Measurements from ENCODE around the gene GPR137B.

The GPR137B gene

GRCh38 chr1:236167578-236167977 lies 25.2 kb downstream of the GPR137B start:
- no peak overlapping the region for H3K4me3 ChIP-seq (ENCODE audit: insufficient read depth, low read depth, low read length, poor library complexity, severe bottlenecking)
- no peak overlapping the region for H3K27ac ChIP-seq (ENCODE audit: insufficient read depth, low read length, poor library complexity, severe bottlenecking)
- no peaks in the 10 kb centered on the region for H3K36me3 ChIP-seq (ENCODE audit: control insufficient read depth, insufficient read depth, low read length)
- no peaks in the 10 kb centered on the region for H3K27me3 ChIP-seq (replicated peaks; ENCODE audit: control insufficient read depth, insufficient read depth, low read length, poor library complexity, severe bottlenecking)
- no peak for DNase-seq
- H3K9me3 ChIP-seq (ENCODE audit: control insufficient read depth, low read length) = no peaks in the 10 kb centered on the region
- no peaks in the 10 kb centered on the region for H3K4me1 ChIP-seq (ENCODE audit: control insufficient read depth, insufficient read depth, low read length, poor library complexity, severe bottlenecking)

- DNase-seq = no peak
- H3K27ac ChIP-seq (ENCODE audit: insufficient read depth, low read length, poor library complexity, severe bottlenecking) = no peak overlapping the region
Observed at GRCh38 chr1:236168716-236169429, 26.5 kb downstream of the GPR137B start.

DNA sequence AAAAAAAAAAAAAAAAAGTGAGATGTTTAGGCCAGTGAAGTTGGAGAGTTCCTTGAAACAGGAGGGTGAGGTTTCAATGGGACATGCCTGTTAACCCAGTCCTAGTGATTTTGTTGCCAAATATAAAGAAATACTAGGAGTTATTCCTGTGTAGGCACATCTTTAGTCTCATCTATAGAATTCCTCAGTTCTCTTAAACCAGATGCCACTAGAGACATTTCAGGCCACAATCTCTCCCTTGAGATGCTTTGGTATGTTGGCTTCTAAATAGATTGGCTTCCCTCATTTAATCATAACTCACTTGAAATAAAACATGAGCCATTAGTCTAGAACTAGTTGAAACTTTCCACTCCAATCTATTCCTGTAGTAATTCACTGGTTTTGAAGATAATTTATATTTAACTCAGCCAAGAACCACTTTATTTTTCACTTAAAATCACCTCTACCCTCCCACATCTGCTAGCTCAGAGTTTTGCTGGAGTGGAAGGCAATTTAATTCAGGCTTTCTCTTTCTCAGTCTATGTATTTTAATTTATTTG lies 29.8 kb downstream of the GPR137B start:
- no peak overlapping the region for H3K27ac ChIP-seq (ENCODE audit: insufficient read depth, low read length, poor library complexity, severe bottlenecking)
- H3K36me3 ChIP-seq (ENCODE audit: control insufficient read depth, insufficient read depth, low read length) = no peaks in the 10 kb centered on the region
- H3K9me3 ChIP-seq (ENCODE audit: control insufficient read depth, low read length) = no peaks in the 10 kb centered on the region
- no peak for DNase-seq
- no peak overlapping the region for H3K4me3 ChIP-seq (ENCODE audit: insufficient read depth, low read depth, low read length, poor library complexity, severe bottlenecking)
- no peaks in the 10 kb centered on the region for H3K27me3 ChIP-seq (replicated peaks; ENCODE audit: control insufficient read depth, insufficient read depth, low read length, poor library complexity, severe bottlenecking)
- no peaks in the 10 kb centered on the region for H3K4me1 ChIP-seq (ENCODE audit: control insufficient read depth, insufficient read depth, low read length, poor library complexity, severe bottlenecking)

More at GRCh38 chr1:236168716-236169429, 26.5 kb downstream of the GPR137B start:
- Histone ChIP-seq H3K36me3 (ENCODE audit: control insufficient read depth, insufficient read depth, low read length) (no peaks in the 10 kb centered on the region), H3K27me3 (replicated peaks; ENCODE audit: control insufficient read depth, insufficient read depth, low read length, poor library complexity, severe bottlenecking) (no peaks in the 10 kb centered on the region), H3K4me3 (ENCODE audit: insufficient read depth, low read depth, low read length, poor library complexity, severe bottlenecking) (no peak overlapping the region), H3K4me1 (ENCODE audit: control insufficient read depth, insufficient read depth, low read length, poor library complexity, severe bottlenecking) (no peaks in the 10 kb centered on the region), H3K9me3 (ENCODE audit: control insufficient read depth, low read length) (no peaks in the 10 kb centered on the region)

DNA sequence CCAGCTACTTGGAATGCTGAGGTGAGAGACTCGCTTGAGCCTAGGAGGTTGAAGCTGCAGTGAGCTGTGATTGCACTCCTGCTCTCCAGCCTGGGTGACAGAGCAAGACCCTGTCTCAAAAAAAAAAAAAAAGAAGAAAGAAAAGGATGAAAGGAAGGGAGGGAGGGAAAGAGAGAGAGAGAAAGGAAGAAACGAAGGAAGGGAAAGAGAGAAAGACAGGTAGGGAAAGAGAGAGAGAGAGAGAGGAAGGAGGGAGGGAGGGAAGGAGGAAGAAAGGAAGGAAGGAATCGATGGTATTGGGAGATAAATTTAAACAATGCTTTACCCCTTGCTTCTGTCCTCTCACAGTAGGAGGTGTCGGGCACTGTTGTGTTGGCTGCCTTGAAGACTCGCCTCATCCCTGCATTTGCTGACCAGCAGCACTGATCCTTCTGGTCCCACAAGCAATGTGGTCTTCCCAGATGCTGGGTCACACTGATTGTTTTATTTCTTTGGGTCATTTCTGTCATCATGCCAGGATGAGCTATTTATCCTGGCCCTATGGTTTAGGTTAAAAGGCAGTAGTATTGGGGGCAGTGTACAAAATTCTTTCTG lies 30.9 kb downstream of the GPR137B start:
- no peak overlapping the region for H3K27ac ChIP-seq (ENCODE audit: insufficient read depth, low read length, poor library complexity, severe bottlenecking)
- H3K9me3 ChIP-seq (ENCODE audit: control insufficient read depth, low read length) = no peaks in the 10 kb centered on the region
- no peaks in the 10 kb centered on the region for H3K36me3 ChIP-seq (ENCODE audit: control insufficient read depth, insufficient read depth, low read length)
- no peaks in the 10 kb centered on the region for H3K4me1 ChIP-seq (ENCODE audit: control insufficient read depth, insufficient read depth, low read length, poor library complexity, severe bottlenecking)
- no peaks in the 10 kb centered on the region for H3K27me3 ChIP-seq (replicated peaks; ENCODE audit: control insufficient read depth, insufficient read depth, low read length, poor library complexity, severe bottlenecking)
- DNase-seq = no peak
- H3K4me3 ChIP-seq (ENCODE audit: insufficient read depth, low read depth, low read length, poor library complexity, severe bottlenecking) = no peak overlapping the region

DNA sequence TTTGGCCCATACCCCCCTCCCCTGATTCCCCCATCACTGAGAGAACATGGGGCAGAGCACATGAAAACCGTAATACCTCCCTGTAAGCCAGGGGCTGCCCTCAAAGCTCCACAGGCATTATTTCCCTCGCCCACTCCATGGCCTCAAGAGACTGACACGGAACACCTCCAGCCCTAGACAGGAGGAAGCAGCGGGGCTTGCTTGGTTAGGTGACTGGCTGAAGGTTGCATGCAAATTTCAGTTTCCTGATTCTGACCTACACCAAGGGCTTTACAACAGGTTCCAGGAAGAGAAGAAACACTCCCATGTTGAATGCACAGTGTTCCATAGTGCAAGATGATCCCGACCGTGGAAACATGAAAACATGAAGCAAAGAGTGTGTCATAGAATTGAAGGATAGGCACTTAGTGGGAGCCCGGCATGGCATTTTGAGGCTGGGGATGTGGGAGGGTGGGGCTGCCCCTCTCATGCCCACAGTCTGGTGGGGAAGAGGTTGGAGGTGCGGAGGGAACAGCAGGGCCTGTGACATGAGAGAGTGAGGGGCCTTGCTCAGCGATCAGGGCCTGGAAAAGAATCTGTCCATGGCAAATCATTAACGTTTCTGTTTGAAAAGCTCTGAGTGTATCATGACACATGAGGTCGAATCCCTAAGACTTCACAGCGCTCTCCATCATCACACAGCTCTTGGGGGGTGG lies 33.5 kb downstream of the GPR137B start:
- Histone ChIP-seq H3K4me3 (ENCODE audit: insufficient read depth, low read depth, low read length, poor library complexity, severe bottlenecking) (no peak overlapping the region), H3K27ac (ENCODE audit: insufficient read depth, low read length, poor library complexity, severe bottlenecking) (no peak overlapping the region), H3K36me3 (ENCODE audit: control insufficient read depth, insufficient read depth, low read length) (no peaks in the 10 kb centered on the region), H3K9me3 (ENCODE audit: control insufficient read depth, low read length) (no peaks in the 10 kb centered on the region), H3K4me1 (ENCODE audit: control insufficient read depth, insufficient read depth, low read length, poor library complexity, severe bottlenecking) (no peaks in the 10 kb centered on the region), H3K27me3 (replicated peaks; ENCODE audit: control insufficient read depth, insufficient read depth, low read length, poor library complexity, severe bottlenecking) (no peaks in the 10 kb centered on the region)
- no peak for DNase-seq

GRCh38 chr1:236176337-236177336 lies 34.3 kb downstream of the GPR137B start:
- Histone ChIP-seq H3K36me3 (ENCODE audit: control insufficient read depth, insufficient read depth, low read length) (no peaks in the 10 kb centered on the region), H3K4me1 (ENCODE audit: control insufficient read depth, insufficient read depth, low read length, poor library complexity, severe bottlenecking) (no peaks in the 10 kb centered on the region), H3K9me3 (ENCODE audit: control insufficient read depth, low read length) (no peaks in the 10 kb centered on the region), H3K27me3 (replicated peaks; ENCODE audit: control insufficient read depth, insufficient read depth, low read length, poor library complexity, severe bottlenecking) (no peaks in the 10 kb centered on the region), H3K27ac (ENCODE audit: insufficient read depth, low read length, poor library complexity, severe bottlenecking) (no peak overlapping the region), H3K4me3 (ENCODE audit: insufficient read depth, low read depth, low read length, poor library complexity, severe bottlenecking) (no peak overlapping the region)
- no peak for DNase-seq

DNA sequence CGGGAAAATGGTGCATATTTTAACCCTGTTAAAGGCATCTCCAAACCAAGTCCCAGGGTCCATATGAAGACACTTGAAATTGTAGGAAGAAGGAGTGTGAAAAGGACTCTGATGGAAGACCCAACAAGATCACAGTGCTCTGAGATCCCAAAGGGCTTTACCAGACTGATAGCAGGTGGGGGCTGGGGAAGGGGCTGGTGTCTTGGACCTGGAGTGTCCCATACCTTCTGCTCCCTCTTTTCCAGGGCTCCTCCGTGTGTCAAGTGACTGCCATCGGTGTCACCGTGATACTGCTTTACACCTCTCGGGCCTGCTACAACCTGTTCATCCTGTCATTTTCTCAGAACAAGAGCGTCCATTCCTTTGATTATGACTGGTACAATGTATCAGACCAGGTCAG lies 37.3 kb downstream of the GPR137B start:
- H3K36me3 ChIP-seq (ENCODE audit: control insufficient read depth, insufficient read depth, low read length) = no peaks in the 10 kb centered on the region
- H3K4me1 ChIP-seq (ENCODE audit: control insufficient read depth, insufficient read depth, low read length, poor library complexity, severe bottlenecking) = no peaks in the 10 kb centered on the region
- H3K27ac ChIP-seq (ENCODE audit: insufficient read depth, low read length, poor library complexity, severe bottlenecking) = no peak overlapping the region
- H3K4me3 ChIP-seq (ENCODE audit: insufficient read depth, low read depth, low read length, poor library complexity, severe bottlenecking) = no peak overlapping the region
- no peaks in the 10 kb centered on the region for H3K27me3 ChIP-seq (replicated peaks; ENCODE audit: control insufficient read depth, insufficient read depth, low read length, poor library complexity, severe bottlenecking)
- no peak for DNase-seq
- H3K9me3 ChIP-seq (ENCODE audit: control insufficient read depth, low read length) = no peaks in the 10 kb centered on the region

DNA sequence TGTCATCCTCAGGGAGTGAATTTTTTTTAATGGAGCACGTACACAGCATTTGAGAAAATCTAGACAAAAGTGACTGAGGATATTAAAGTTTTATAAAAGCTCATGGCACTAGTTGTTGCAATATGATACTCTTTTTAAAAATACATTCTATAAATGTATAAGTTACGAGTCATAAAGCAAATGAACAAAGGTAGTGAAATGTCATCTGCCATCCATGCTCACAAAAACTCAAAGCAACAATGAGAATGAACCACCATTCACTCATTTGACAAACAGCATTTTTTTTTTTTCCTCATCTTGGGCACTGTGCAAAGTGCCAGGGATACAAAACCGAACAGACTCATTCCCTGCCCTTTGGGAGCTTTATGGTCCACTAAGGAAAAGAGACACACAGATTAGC lies 38.7 kb downstream of the GPR137B start:
- DNase-seq = no peak
- no peaks in the 10 kb centered on the region for H3K27me3 ChIP-seq (replicated peaks; ENCODE audit: control insufficient read depth, insufficient read depth, low read length, poor library complexity, severe bottlenecking)
- no peak overlapping the region for H3K27ac ChIP-seq (ENCODE audit: insufficient read depth, low read length, poor library complexity, severe bottlenecking)
- no peaks in the 10 kb centered on the region for H3K36me3 ChIP-seq (ENCODE audit: control insufficient read depth, insufficient read depth, low read length)
- H3K4me1 ChIP-seq (ENCODE audit: control insufficient read depth, insufficient read depth, low read length, poor library complexity, severe bottlenecking) = no peaks in the 10 kb centered on the region
- no peaks in the 10 kb centered on the region for H3K9me3 ChIP-seq (ENCODE audit: control insufficient read depth, low read length)
- no peak overlapping the region for H3K4me3 ChIP-seq (ENCODE audit: insufficient read depth, low read depth, low read length, poor library complexity, severe bottlenecking)

- Histone ChIP-seq H3K27me3 (replicated peaks; ENCODE audit: control insufficient read depth, insufficient read depth, low read length, poor library complexity, severe bottlenecking) (no peaks in the 10 kb centered on the region), H3K9me3 (ENCODE audit: control insufficient read depth, low read length) (no peaks in the 10 kb centered on the region), H3K4me1 (ENCODE audit: control insufficient read depth, insufficient read depth, low read length, poor library complexity, severe bottlenecking) (no peaks in the 10 kb centered on the region), H3K4me3 (ENCODE audit: insufficient read depth, low read depth, low read length, poor library complexity, severe bottlenecking) (no peak overlapping the region), H3K27ac (ENCODE audit: insufficient read depth, low read length, poor library complexity, severe bottlenecking) (no peak overlapping the region), H3K36me3 (ENCODE audit: control insufficient read depth, insufficient read depth, low read length) (no peaks in the 10 kb centered on the region)
- DNase-seq = no peak
Observed at GRCh38 chr1:236185687-236186086, 43.3 kb downstream of the GPR137B start.

Measured in effector memory CD4-positive, alpha-beta T cell (primary cell).